Fibroblast of villous mesenchyme (primary cell): ENCODE results near the gene CD8B2. TPM values are rescaled to one million over a fixed set of nuclear protein-coding genes. Genes with fewer than 3 reads are reported as not detected.
"Not testable (repeated sequence)": the region's sequence is repeated elsewhere in the genome, so short reads cannot be mapped to it uniquely, and the experiment has no call there.

ENCODE experiments used
- DNase-seq: peaks from one replicate; pipeline ENCODE4 v3.0.0-alpha.2; 2010; ENCODE audit warnings: low read depth
- H3K4me3 ChIP-seq: 2 replicates; pipeline ENCODE4 v1.5.1; 2011; ENCODE audit warnings: low read depth, mild to moderate bottlenecking, low read length
- total RNA-seq: library from RNA; depleted of rRNA; stranded (reverse); fragments of >200 nt; gene quantifications from 2 replicates; pipeline ENCODE4 v1.2.3, GENCODE V29; 2012
- TF ChIP-seq, protein P1 (sequence below): IDR thresholded peaks from 2 replicates; pipeline ENCODE4 v1.5.1; 2012; ENCODE audit warnings: low read depth, mild to moderate bottlenecking, low read length; ENCODE audit not compliant: insufficient read depth

Gene CD8B2
- total RNA-seq, 1 donor = not detected

DNA sequence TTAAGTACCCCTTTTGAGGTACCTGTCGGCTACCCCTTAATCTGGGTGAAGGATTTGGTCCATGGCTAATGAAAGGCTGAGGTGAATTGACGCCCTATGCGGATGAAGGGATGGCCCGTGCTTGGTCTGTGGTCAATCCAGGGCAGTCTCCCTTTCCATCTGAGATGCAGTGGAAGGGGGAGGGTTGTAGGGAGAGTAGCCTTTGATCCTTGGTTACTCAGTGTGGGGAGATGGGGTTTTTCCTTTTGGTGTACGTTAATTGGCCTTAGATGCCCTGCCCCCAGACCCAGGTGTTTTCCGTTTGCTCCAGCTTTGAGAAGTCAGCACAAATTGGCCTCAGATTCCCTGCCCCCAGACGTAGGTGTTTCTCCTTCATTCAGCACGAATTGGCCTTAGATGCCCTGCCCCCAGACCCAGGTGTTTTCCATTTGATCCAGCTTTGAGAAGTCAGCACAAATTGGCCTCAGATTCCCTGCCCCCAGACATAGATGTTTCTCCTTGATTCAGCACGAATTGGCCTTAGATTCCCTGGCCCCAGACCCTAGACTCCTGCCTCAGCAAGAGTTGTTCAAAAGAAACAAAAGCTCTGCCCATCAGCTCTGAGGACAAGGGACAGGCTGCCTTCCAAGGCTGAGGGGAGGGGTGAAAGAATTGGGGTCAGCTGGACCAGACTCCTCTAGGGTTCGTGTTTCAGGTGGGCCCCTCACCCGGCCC is 21.7 kb downstream of the CD8B2 start:
- DNase-seq, H3K4me3 ChIP-seq: not testable (repeated sequence)

DNA sequence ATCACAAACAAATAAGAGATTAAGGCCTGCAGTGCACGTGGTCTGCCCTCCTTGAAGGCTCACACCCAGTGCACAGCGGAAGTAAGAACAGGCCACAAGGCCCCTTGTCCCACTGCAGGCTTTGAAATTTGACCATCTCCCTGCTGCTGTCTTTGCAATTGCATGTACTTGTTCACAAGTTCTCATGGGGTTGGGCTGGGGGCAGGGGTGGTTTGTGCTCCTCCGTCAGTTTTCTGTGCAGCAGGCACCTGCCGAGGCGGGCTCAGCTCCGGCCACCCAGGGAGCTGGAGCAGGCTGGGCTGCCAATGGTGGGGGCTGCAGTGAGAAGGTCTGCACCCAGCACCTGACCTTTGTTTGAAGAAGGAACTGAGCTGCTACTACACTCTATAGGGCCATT is 22.2 kb downstream of the CD8B2 start:
- DNase-seq, H3K4me3 ChIP-seq: not testable (repeated sequence)

DNA sequence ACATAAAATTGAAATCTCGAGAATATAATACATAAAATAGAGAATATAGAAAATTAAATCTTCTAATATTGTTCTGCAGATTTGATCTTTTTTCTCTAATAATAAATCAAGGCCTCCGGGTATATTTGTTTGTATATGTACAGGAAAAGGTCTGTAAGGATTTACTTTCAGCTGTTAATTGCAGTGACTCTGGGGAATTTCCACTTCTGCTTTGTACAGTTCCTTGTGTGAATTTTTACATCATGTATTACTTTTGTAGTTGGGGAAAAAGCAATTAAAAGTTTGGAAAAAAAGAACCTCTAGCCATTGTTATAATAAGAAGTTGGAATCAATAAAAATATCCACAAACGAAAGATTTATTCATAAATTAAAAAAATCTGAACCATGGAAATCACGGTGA is 23.6 kb downstream of the CD8B2 start:
- not testable (repeated sequence) for H3K4me3 ChIP-seq, DNase-seq

DNA sequence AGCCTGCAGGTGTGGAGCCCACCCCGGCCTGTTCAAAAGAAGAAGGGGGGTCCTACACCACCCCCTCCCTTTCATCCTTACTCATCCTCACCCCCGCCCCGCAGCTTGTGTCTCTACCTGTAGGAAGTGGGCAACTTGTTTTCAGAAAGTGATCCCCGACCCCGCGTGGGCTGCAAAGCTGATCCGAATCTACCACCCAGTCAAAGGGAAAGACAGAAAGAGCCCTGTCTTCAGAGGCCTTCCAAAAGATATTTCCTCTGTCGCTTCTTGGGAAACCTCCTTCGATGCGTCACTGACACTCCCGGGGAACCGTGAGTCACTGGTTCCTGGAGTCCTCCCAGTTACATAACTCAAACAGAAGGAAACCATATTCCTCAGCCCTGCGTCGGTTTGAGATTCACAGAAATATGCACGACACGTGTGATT is 24.3 kb downstream of the CD8B2 start:
- not testable (repeated sequence) for H3K4me3 ChIP-seq
- DNase-seq = peak; percentile 81

DNA sequence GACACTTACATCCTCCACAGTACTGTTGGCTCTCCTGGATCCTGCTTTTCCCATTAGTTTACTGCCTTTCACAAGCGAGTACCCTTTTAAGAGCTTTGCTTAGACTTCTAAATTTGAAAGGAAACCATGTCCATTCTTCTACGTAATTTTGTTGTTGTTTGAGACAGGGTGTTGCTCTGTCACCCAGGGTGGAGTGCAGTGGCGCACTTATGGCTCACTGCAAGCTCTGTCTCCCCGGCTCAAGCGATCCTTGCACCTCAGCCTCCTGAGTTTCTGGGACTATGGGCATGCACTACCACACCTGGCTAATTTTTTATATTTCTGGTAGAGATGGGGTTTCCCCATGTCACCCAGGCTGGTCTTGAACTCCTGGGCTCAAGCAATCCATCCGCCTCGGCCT is 24.8 kb downstream of the CD8B2 start:
- peak; percentile 10 for DNase-seq

DNA sequence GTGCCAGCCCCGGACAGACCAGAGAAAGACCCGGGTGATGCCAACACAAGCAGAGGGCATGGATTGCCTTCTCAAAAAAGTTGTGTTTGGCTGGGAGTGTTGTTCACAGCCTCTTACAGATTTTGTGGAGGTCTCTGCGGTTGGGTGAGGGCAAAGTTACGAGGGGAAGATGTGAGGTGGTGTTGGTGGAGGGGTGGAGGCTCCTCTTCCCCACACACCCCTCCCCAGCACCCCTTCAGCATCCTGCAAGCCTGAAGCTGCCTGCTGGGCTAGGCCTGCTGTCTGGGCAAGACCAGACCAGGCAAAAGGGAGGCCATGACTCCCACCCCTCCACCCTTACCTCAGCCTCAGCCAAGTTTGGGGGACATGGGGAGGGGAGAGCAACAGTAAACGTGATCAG is 26.2 kb downstream of the CD8B2 start:
- DNase-seq, H3K4me3 ChIP-seq: not testable (repeated sequence)

More for the DNA sequence above, 24.8 kb downstream of the CD8B2 start:
- not testable (repeated sequence) for H3K4me3 ChIP-seq

DNA sequence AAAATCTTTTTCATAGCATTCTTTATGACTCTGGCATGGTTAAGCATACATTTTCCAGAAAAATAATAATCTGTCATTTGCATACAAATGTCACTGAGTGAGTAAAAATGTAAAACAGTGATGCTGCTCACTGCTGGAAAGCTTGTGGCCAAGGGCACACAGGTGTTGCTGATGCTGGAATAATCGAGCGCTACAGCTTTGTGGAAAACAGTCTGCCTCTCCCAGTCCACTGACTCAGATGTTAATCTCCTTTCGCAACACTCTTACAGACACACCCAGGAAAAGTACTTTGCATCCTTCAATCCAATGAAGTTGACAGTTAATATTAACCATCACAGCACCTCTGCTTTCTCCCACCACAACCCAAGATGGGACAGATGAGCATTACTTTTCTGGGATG is 27.7 kb downstream of the CD8B2 start:
- peak; percentile 28 for DNase-seq
- H3K4me3 ChIP-seq = not testable (repeated sequence)

DNA sequence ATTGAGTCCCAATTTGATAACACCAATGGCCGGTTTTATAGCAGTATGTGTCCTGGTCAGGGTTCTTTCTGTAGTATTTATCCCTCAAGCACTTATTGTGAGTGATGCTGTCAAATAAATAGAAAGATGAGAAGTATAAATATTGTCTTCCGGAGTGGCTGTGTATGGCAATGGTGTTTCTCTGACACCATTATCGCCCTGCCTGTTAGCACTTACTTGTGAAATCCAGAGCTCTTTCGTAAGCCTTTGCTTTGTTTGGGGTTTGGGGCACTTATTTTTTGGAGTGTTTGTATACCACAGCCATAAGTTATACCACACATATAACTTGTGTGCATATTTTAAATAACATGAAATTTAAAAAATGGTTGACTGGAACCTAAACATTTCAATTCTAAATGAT is 29.3 kb downstream of the CD8B2 start:
- no peak overlapping the region for H3K4me3 ChIP-seq
- no peak for DNase-seq
- TF ChIP-seq, protein P1, sequence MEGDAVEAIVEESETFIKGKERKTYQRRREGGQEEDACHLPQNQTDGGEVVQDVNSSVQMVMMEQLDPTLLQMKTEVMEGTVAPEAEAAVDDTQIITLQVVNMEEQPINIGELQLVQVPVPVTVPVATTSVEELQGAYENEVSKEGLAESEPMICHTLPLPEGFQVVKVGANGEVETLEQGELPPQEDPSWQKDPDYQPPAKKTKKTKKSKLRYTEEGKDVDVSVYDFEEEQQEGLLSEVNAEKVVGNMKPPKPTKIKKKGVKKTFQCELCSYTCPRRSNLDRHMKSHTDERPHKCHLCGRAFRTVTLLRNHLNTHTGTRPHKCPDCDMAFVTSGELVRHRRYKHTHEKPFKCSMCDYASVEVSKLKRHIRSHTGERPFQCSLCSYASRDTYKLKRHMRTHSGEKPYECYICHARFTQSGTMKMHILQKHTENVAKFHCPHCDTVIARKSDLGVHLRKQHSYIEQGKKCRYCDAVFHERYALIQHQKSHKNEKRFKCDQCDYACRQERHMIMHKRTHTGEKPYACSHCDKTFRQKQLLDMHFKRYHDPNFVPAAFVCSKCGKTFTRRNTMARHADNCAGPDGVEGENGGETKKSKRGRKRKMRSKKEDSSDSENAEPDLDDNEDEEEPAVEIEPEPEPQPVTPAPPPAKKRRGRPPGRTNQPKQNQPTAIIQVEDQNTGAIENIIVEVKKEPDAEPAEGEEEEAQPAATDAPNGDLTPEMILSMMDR = no peak

DNA sequence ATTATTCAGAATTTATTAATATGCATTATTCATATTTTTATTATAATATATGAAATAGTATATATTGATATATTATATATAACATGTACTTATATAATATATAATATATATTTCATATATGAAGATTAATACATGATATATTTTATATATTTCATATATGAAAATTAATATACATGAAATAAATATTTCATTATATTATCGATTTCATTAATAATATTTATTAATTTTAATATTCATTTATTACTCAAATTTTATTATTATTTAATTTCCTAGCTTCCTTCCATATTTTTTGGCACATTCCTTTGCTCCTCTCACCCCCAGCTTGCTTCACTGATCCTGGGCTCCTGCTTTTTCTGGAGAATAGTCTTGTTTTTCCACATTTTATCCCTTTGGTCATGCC is 29.7 kb downstream of the CD8B2 start:
- TF ChIP-seq, protein P1 = no peak
- DNase-seq = no peak

DNA sequence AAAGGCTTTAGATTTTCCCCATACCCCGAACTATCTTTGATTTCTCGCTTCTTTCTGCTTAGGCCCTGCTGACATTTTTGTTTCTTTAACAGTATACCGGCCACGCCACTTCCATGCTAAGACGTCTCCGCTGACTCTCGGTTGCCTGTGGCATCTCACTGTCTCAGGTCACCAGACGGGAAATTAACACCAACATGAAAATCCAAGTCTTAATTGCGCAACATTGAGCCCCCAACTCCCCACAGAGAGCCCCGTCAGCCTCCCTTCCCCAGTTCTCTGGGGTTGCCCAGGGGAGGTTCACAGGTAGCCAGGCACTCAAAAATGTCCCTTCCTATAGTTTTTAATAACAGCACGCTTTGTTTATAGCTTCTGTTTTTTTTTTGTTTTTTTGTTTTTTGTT is 30.2 kb downstream of the CD8B2 start:
- no peak overlapping the region for H3K4me3 ChIP-seq
- DNase-seq = no peak
- TF ChIP-seq, protein P1 = no peak

More for the DNA sequence above, 29.7 kb downstream of the CD8B2 start:
- H3K4me3 ChIP-seq = no peak overlapping the region

DNA sequence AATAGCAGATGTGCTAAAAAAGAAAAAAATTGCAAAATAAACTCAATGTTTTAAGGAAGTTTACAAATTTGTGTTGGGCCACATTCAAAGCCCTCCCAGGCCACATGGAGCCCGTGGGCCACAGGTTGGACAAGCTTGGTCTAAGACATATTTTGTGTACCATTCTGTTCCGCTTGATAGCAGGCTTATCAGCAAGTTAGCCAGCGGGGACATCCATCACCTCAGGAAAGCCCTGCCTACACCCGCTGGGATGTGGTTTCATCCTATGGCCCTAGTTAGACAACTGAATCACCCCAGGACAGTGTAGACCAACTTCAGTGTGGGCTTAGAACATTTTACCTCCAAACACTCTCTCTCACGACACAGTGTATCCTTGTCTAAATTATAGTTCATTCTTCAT is 32.6 kb downstream of the CD8B2 start:
- TF ChIP-seq, protein P1 = no peak
- H3K4me3 ChIP-seq = no peak overlapping the region
- no peak for DNase-seq
